ENCODE results near the gene SLC16A12.

- TF ChIP-seq GABPA (IDR thresholded peaks at IDR 0.05 in 1 of 2, conservative IDR thresholded peaks at IDR 0.05 in 1 of 2) (no peak), JUND (IDR thresholded peaks at IDR 0.05) (no peak), CTCF (IDR thresholded peaks at IDR 0.05; ENCODE audit: low read depth, low read length, missing input control) (no peak), SP1 (IDR thresholded peaks at IDR 0.05) (no peak), FOXA1 (IDR thresholded peaks at IDR 0.05) (no peak), HNF4A (conservative IDR thresholded peaks at IDR 0.05) (no peak)
These were observed 32.3 kb upstream of the SLC16A12 start for GRCh38 chr10:89567576-89568245.

Measured in liver (tissue), 3 donors.